ENCODE results near the gene TRPM3.

TRPM3 gene

DNA sequence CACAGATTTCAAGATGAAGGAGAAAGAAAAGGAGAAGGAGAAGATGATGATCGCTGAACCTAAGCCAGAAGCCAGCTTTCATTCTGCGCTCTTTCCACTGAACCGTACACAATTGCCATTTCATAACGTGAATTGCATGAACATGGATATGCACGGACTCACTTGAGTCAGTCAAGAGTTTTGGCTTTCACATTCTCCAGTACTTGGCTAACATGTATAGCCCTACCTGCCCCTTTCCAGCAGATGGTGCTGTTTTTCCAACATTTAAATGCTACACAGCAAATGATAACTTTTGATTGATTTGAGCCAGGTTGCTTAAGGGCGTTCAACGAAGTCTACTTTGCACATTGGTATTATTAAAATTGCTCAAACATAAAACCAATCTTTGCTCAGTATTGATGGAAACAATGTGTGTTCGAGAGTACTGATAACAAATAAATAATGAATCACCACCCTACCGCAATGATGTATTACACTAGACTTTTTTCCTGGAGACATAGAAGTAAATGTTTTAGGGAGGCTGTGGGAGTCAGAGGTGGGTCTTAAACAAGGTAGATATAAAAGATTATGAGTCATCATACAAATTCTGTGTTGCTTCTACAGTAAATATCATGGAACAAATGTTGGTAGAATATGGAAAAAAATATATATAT, 196.4 kb downstream of the TRPM3 start:
- ATAC-seq (peak; percentile 45), DNase-seq (ENCODE audit: low spot score in 2 of 2) (no peak)
- Mint-ChIP-seq H3K4me3 (no peak overlapping the region), H3K36me3 (no peaks in the 10 kb centered on the region), H3K4me1 (no peaks in the 10 kb centered on the region), H3K9me3 (peaks cover 3% of the 10 kb centered on the region), H3K27ac (no peak overlapping the region)

- H3K4me3 Mint-ChIP-seq, result no peak overlapping the region
- H3K27ac Mint-ChIP-seq, result no peak overlapping the region
- H3K9me3 Mint-ChIP-seq, result peaks cover 3% of the 10 kb centered on the region
- H3K4me1 Mint-ChIP-seq, result no peaks in the 10 kb centered on the region
- no peak for DNase-seq (ENCODE audit: low spot score in 2 of 2)
- H3K36me3 Mint-ChIP-seq, result no peaks in the 10 kb centered on the region
- ATAC-seq, result no peak
Measured at GRCh38 chr9:70924380-70924779, 197.0 kb downstream of the TRPM3 start.

- Mint-ChIP-seq H3K4me1 (no peaks in the 10 kb centered on the region), H3K9me3 (peaks cover 3% of the 10 kb centered on the region), H3K36me3 (no peaks in the 10 kb centered on the region), H3K27ac (no peak overlapping the region), H3K4me3 (no peak overlapping the region)
- ATAC-seq (no peak), DNase-seq (ENCODE audit: low spot score in 2 of 2) (no peak)
Measured at GRCh38 chr9:70923961-70924360, 197.5 kb downstream of the TRPM3 start.

DNA sequence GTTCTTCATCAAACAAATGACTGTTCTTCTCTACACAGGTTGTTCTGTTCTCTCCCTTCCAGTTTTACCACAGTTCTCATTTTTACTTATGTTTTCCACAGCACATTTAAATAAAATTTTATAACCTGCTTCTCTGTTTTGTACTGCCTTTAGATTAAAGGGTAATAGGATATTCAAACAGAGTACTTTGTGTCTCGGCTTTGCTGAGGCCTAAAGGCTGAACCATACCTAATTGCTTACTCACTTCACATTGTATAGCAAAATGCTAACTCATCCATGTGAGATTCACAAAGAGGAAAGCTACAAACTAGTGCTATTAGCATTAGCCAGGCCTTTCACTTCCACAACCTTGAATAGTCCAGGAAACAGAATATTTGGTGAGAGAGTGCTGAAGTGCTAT, 200.3 kb downstream of the TRPM3 start:
- ATAC-seq (no peak), DNase-seq (ENCODE audit: low spot score in 2 of 2) (no peak)
- H3K36me3 Mint-ChIP-seq, result no peaks in the 10 kb centered on the region
- no peaks in the 10 kb centered on the region for H3K9me3 Mint-ChIP-seq
- H3K4me1 Mint-ChIP-seq, result no peaks in the 10 kb centered on the region
- no peak overlapping the region for H3K4me3 Mint-ChIP-seq
- no peak overlapping the region for H3K27ac Mint-ChIP-seq

GRCh38 chr9:70917277-70917676, 204.1 kb downstream of the TRPM3 start:
- Mint-ChIP-seq H3K27ac (no peak overlapping the region), H3K36me3 (no peaks in the 10 kb centered on the region), H3K4me3 (no peak overlapping the region), H3K9me3 (no peaks in the 10 kb centered on the region), H3K4me1 (no peaks in the 10 kb centered on the region)
- no peak for ATAC-seq
- no peak for DNase-seq (ENCODE audit: low spot score in 2 of 2)

DNA sequence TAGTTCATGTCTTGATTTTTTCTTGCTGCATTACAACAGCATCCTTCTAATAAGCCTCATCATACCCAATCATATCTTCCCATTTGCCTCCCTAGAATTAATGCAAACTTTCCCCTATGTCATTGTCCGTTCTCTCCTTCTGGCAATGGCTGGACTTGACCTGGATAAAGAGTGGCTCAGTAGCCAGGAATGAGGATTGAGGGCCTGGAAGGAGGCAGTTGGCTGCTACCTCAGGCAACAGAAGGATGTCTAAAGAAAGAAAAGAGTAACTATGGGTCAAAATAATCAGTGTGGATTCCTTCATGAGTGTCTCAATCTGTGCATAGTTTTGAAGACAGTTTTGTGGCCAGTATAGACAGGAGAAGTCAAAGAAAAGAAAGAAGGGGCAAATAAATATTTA, 209.6 kb downstream of the TRPM3 start:
- Mint-ChIP-seq H3K4me3 (no peak overlapping the region), H3K36me3 (no peaks in the 10 kb centered on the region), H3K27ac (no peak overlapping the region), H3K9me3 (no peaks in the 10 kb centered on the region), H3K4me1 (no peaks in the 10 kb centered on the region)
- DNase-seq (ENCODE audit: low spot score in 2 of 2) (no peak), ATAC-seq (no peak)

- Mint-ChIP-seq H3K4me3 (no peak overlapping the region), H3K9me3 (no peaks in the 10 kb centered on the region), H3K36me3 (no peaks in the 10 kb centered on the region), H3K4me1 (no peaks in the 10 kb centered on the region), H3K27ac (no peak overlapping the region)
- no peak for DNase-seq (ENCODE audit: low spot score in 2 of 2)
- ATAC-seq, result no peak
Measured at GRCh38 chr9:70910598-70910997, 210.8 kb downstream of the TRPM3 start.

DNA sequence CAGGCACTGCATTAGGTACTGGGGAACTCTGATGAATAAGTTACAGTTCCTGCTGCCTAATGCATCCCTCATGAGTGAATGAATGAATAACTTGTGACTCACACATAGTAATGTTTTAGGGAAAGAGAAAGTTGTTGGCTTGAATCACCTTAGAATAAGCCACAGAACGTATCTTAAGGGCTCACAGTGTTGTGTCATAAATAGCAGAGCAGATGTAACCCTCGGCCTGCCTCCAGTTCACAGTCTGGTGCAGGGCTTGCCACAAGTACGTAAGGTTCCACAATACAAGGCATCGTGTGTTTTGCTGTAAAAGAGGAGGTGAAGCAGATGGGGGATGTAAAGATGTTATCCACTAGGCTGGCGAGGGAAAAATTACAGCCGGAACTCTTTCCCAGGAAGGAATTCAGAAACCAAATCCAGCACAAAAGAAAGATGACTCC, 218.7 kb downstream of the TRPM3 start:
- no peak overlapping the region for H3K4me3 Mint-ChIP-seq
- ATAC-seq, result peak; percentile 51
- no peak overlapping the region for H3K27ac Mint-ChIP-seq
- no peaks in the 10 kb centered on the region for H3K9me3 Mint-ChIP-seq
- DNase-seq (ENCODE audit: low spot score in 2 of 2), result no peak
- H3K4me1 Mint-ChIP-seq, result no peaks in the 10 kb centered on the region
- H3K36me3 Mint-ChIP-seq, result no peaks in the 10 kb centered on the region

GRCh38 chr9:70902171-70902570, 219.2 kb downstream of the TRPM3 start:
- ATAC-seq (no peak), DNase-seq (ENCODE audit: low spot score in 2 of 2) (no peak)
- H3K4me3 Mint-ChIP-seq, result no peak overlapping the region
- no peaks in the 10 kb centered on the region for H3K9me3 Mint-ChIP-seq
- no peak overlapping the region for H3K27ac Mint-ChIP-seq
- no peaks in the 10 kb centered on the region for H3K4me1 Mint-ChIP-seq
- no peaks in the 10 kb centered on the region for H3K36me3 Mint-ChIP-seq

GRCh38 chr9:70901746-70902145, 219.7 kb downstream of the TRPM3 start:
- H3K9me3 Mint-ChIP-seq, result no peaks in the 10 kb centered on the region
- no peak for DNase-seq (ENCODE audit: low spot score in 2 of 2)
- no peaks in the 10 kb centered on the region for H3K36me3 Mint-ChIP-seq
- H3K4me3 Mint-ChIP-seq, result no peak overlapping the region
- H3K4me1 Mint-ChIP-seq, result no peaks in the 10 kb centered on the region
- no peak overlapping the region for H3K27ac Mint-ChIP-seq
- no peak for ATAC-seq

DNA sequence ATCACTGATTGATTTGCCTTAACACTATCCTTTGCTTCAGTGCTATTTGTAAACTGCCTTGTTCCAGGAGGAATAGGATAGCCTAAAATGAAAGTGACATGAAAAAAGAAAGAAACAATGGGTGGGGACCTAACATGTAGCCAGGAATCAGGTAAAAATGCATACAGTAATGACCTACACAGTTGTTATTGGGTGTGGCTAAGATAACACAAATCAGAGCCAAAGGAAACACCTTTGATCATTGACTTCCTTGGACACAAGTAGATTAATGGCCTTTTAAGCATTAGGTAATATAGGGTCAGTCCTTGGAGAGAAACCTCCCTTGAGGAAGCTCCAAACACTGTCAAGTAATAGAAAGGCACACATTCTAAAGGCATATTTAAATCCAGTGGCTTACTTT, 220.4 kb downstream of the TRPM3 start:
- Mint-ChIP-seq H3K36me3 (no peaks in the 10 kb centered on the region), H3K9me3 (no peaks in the 10 kb centered on the region), H3K4me1 (no peaks in the 10 kb centered on the region), H3K4me3 (no peak overlapping the region), H3K27ac (no peak overlapping the region)
- ATAC-seq, result no peak
- DNase-seq (ENCODE audit: low spot score in 2 of 2), result no peak

- Mint-ChIP-seq H3K4me1 (no peaks in the 10 kb centered on the region), H3K36me3 (no peaks in the 10 kb centered on the region), H3K4me3 (no peak overlapping the region), H3K9me3 (no peaks in the 10 kb centered on the region), H3K27ac (no peak overlapping the region)
- no peak for DNase-seq (ENCODE audit: low spot score in 2 of 2)
- no peak for ATAC-seq
Measured at GRCh38 chr9:70893580-70894122, 227.8 kb downstream of the TRPM3 start.

GRCh38 chr9:70888471-70888870, 232.9 kb downstream of the TRPM3 start:
- DNase-seq (ENCODE audit: low spot score in 2 of 2) (no peak), ATAC-seq (no peak)
- no peak overlapping the region for H3K27ac Mint-ChIP-seq
- no peaks in the 10 kb centered on the region for H3K4me1 Mint-ChIP-seq
- H3K9me3 Mint-ChIP-seq, result no peaks in the 10 kb centered on the region
- H3K36me3 Mint-ChIP-seq, result no peaks in the 10 kb centered on the region
- H3K4me3 Mint-ChIP-seq, result no peak overlapping the region

GRCh38 chr9:70887826-70888225, 233.6 kb downstream of the TRPM3 start:
- ATAC-seq (no peak), DNase-seq (ENCODE audit: low spot score in 2 of 2) (no peak)
- Mint-ChIP-seq H3K27ac (no peak overlapping the region), H3K36me3 (no peaks in the 10 kb centered on the region), H3K9me3 (no peaks in the 10 kb centered on the region), H3K4me1 (no peaks in the 10 kb centered on the region), H3K4me3 (no peak overlapping the region)

- DNase-seq (ENCODE audit: low spot score in 2 of 2), result no peak
- no peak overlapping the region for H3K4me3 Mint-ChIP-seq
- H3K27ac Mint-ChIP-seq, result no peak overlapping the region
- no peaks in the 10 kb centered on the region for H3K36me3 Mint-ChIP-seq
- no peaks in the 10 kb centered on the region for H3K4me1 Mint-ChIP-seq
- ATAC-seq, result no peak
- no peaks in the 10 kb centered on the region for H3K9me3 Mint-ChIP-seq
Measured at GRCh38 chr9:70883963-70884793, 237.2 kb downstream of the TRPM3 start.

GRCh38 chr9:70883056-70883455, 238.4 kb downstream of the TRPM3 start:
- ATAC-seq (no peak), DNase-seq (ENCODE audit: low spot score in 2 of 2) (no peak)
- Mint-ChIP-seq H3K36me3 (no peaks in the 10 kb centered on the region), H3K4me1 (no peaks in the 10 kb centered on the region), H3K9me3 (no peaks in the 10 kb centered on the region), H3K27ac (no peak overlapping the region), H3K4me3 (no peak overlapping the region)
